Kidney glomerular epithelial cell (primary cell): Measurements from ENCODE around the gene DYDC2.
"Not testable (repeated sequence)": the region's sequence is repeated elsewhere in the genome, so short reads cannot be mapped to it uniquely, and the experiment has no call there.

ENCODE experiments used
- DNase-seq: peaks from one replicate; lab custom pipeline; 2025; lab: John Stamatoyannopoulos, UW

DYDC2 gene

GRCh38 chr10:80414142-80414895 lies 57.7 kb downstream of the DYDC2 start:
- no peak for DNase-seq

DNA sequence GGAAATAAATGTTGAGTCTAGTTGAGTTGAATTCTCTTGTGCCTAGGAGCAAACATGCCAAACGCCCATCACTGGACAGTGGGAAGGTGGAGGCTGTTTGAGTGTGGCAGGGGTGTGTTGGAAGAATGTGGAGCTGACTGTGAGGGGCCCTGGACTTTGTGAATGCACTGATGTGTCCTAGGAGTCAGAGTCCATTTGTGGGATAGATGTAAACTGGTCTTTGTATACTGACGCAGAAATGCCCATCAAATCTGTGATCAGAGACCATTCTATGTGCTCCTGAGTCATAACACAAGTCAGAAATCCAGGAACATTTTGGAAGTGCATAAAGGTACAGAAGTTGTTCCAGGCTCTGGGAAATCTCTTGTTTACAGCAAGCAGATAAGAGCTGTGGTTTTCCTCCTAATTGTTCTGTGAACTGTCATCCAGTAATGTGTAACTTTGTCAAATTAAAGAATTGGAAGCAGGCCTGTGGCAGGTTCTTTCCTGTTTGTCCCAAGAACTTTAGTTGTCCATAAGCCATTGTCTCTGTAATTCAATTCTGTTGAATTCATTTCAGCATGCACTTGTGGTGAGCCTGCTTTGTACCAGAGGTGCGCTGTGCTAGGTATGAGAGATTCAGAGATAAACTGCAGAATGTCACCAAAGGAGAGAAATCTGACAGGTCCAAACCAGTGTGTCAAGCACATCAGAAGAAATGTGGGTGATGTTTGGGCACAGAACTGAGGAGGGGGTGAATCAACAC lies 59.3 kb downstream of the DYDC2 start:
- no peak for DNase-seq

GRCh38 chr10:80416479-80417098 lies 60.0 kb downstream of the DYDC2 start:
- DNase-seq = no peak

- not testable (repeated sequence) for DNase-seq
Measured at GRCh38 chr10:80417256-80417655, 60.7 kb downstream of the DYDC2 start.
